GM19035 (cell line): ENCODE data around the gene RELN.

Source experiments
- ATAC-seq: cut with Tn5 transposase; IDR thresholded peaks from one replicate; pipeline ENCODE4 v1.9.1; 2021; ENCODE audit not compliant: unreplicated experiment

The RELN gene

GRCh38 chr7:103439661-103440060, 549.8 kb downstream of the RELN start:
- no peak for ATAC-seq

DNA sequence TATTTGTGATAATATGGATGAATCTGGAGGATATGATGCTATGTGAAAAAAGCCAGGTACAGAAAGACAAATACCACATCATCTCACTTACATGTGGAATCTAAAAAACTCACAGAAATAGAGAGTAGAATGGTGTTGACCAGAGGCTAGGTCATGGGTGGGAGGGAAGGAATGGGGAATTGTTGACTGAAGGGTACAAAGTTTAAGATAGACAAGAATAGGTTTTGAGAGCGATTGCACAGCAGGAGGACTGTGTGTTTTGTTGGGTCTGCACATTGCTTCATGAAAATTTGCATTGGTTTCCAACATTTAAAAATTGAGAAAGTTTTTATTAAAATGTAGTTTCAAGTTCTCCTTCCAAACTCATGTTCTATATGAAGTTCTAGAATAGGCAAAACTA, 551.8 kb downstream of the RELN start:
- no peak for ATAC-seq

- no peak for ATAC-seq
These were observed 556.7 kb downstream of the RELN start for GRCh38 chr7:103432712-103433111.

- ATAC-seq: no peak
These were observed 564.3 kb downstream of the RELN start for GRCh38 chr7:103425177-103425576.

DNA sequence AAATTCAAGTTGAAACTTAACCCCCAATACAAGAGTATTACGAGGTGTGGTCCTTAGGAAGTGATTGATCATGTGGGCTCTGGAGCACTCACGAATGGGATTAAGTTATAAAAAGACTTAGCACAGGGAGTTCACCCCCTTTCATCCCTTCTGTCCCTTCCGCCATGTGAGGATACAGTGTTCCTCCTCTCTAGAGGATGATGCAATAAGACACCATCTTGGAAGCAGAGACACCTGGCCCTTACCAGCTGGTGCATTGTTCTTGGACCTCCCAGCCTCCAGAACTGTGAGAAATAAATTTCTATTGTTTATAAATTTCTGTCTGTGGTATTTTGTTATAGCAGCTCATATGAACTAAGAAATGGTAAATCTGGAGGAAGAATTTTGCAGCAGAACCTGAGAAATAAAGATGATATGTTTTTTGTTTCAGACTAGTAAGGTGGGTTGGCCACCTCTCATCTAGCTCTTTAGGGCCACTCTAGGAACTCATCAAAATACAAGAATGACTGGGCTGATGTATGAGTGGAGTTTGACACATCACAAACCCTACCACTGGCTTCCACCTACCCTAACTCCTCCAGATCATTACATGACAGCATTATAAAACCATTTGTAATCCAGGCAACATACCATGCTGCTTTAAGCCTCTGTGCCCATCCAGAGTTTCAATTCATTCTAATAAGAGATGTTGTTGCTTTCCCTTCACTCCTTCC, 565.8 kb downstream of the RELN start:
- no peak for ATAC-seq
